NT2/D1 (cell line): ENCODE data around the gene NTF3.

Experiments used
- DNase-seq: peaks from one replicate; pipeline ENCODE4 v3.0.0-alpha.2; 2011; ENCODE audit warnings: low read depth, low spot score
- H3K27me3 ChIP-seq: 2 replicates; pipeline ENCODE4 v1.6.0; 2011; ENCODE audit warnings: mild to moderate bottlenecking; ENCODE audit not compliant: insufficient read length, insufficient read depth
- H3K36me3 ChIP-seq: 2 replicates; pipeline ENCODE4 v1.6.1; 2011; ENCODE audit warnings: mild to moderate bottlenecking, low read length, mixed read lengths; ENCODE audit not compliant: insufficient read depth, insufficient read length
- H3K4me1 ChIP-seq: 2 replicates; pipeline ENCODE4 v1.5.1; 2011; ENCODE audit not compliant: insufficient read depth, insufficient read length
- H3K4me3 ChIP-seq: 2 replicates; pipeline ENCODE4 v1.5.1; 2011; ENCODE audit warnings: low read depth; ENCODE audit not compliant: insufficient read length
- H3K9ac ChIP-seq: 2 replicates; pipeline ENCODE4 v1.6.0; 2011; ENCODE audit warnings: low read depth; ENCODE audit not compliant: insufficient read length
- H3K9me3 ChIP-seq: 2 replicates; pipeline ENCODE4 v1.5.1; 2011; ENCODE audit warnings: mild to moderate bottlenecking, low read length; ENCODE audit not compliant: insufficient read depth
- SUZ12 ChIP-seq: IDR thresholded peaks from 2 replicates; pipeline ENCODE4 v1.6.1; 2011; ENCODE audit not compliant: insufficient read length, insufficient read depth; ENCODE audit errors: extremely low read depth
- YY1 ChIP-seq: IDR thresholded peaks from 2 replicates; pipeline ENCODE4 v1.6.1; 2011; ENCODE audit not compliant: insufficient read length, insufficient read depth
- ZNF274 ChIP-seq: IDR thresholded peaks from 2 replicates; pipeline ENCODE4 v1.6.1; 2011; ENCODE audit warnings: mild to moderate bottlenecking, low read depth, low read length

The NTF3 gene

GRCh38 chr12:5452569-5452968 is 20.7 kb downstream of the NTF3 start:
- no peaks in the 10 kb centered on the region for H3K9me3 ChIP-seq
- no peak for TF ChIP-seq YY1
- no peak for TF ChIP-seq SUZ12
- no peak for TF ChIP-seq ZNF274
- no peaks in the 10 kb centered on the region for H3K4me1 ChIP-seq
- no peak overlapping the region for H3K4me3 ChIP-seq
- peaks cover 28% of the 10 kb centered on the region for H3K36me3 ChIP-seq
- no peaks in the 10 kb centered on the region for H3K27me3 ChIP-seq
- no peak overlapping the region for H3K9ac ChIP-seq
- DNase-seq, result no peak

GRCh38 chr12:5453466-5453865 is 21.6 kb downstream of the NTF3 start:
- Histone ChIP-seq H3K9me3 (no peaks in the 10 kb centered on the region), H3K36me3 (peaks cover 32% of the 10 kb centered on the region), H3K9ac (no peak overlapping the region), H3K27me3 (no peaks in the 10 kb centered on the region), H3K4me1 (no peaks in the 10 kb centered on the region), H3K4me3 (no peak overlapping the region)
- DNase-seq, result no peak
- TF ChIP-seq ZNF274 (no peak), YY1 (no peak)

GRCh38 chr12:5455045-5455444 is 23.1 kb downstream of the NTF3 start:
- Histone ChIP-seq H3K36me3 (peaks cover 44% of the 10 kb centered on the region), H3K4me1 (no peaks in the 10 kb centered on the region), H3K4me3 (no peak overlapping the region), H3K9me3 (no peaks in the 10 kb centered on the region), H3K9ac (no peak overlapping the region), H3K27me3 (no peaks in the 10 kb centered on the region)
- no peak for DNase-seq
- TF ChIP-seq YY1 (no peak), SUZ12 (no peak), ZNF274 (no peak)

- H3K27me3 ChIP-seq, result no peaks in the 10 kb centered on the region
- no peaks in the 10 kb centered on the region for H3K4me1 ChIP-seq
- no peak for DNase-seq
- no peaks in the 10 kb centered on the region for H3K9me3 ChIP-seq
- H3K9ac ChIP-seq, result no peak overlapping the region
- H3K4me3 ChIP-seq, result no peak overlapping the region
- peaks cover 44% of the 10 kb centered on the region for H3K36me3 ChIP-seq
- TF ChIP-seq YY1, result no peak
- TF ChIP-seq SUZ12, result no peak
Observed at GRCh38 chr12:5456030-5456429, 24.1 kb downstream of the NTF3 start.

GRCh38 chr12:5456906-5457305 is 25.0 kb downstream of the NTF3 start:
- Histone ChIP-seq H3K9me3 (peaks cover 6% of the 10 kb centered on the region; the same call in 1 of the 2 replicates), H3K4me3 (no peak overlapping the region), H3K9ac (no peak overlapping the region), H3K4me1 (no peaks in the 10 kb centered on the region), H3K27me3 (no peaks in the 10 kb centered on the region), H3K36me3 (peaks cover 41% of the 10 kb centered on the region)
- DNase-seq, result no peak
- no peak for TF ChIP-seq ZNF274
- no peak for TF ChIP-seq SUZ12
- TF ChIP-seq YY1, result no peak

- Histone ChIP-seq H3K27me3 (no peaks in the 10 kb centered on the region), H3K4me3 (no peak overlapping the region), H3K9me3 (peaks cover 7% of the 10 kb centered on the region; the same call in 1 of the 2 replicates), H3K4me1 (no peaks in the 10 kb centered on the region), H3K36me3 (peaks cover 34% of the 10 kb centered on the region), H3K9ac (no peak overlapping the region)
- no peak for DNase-seq
- TF ChIP-seq ZNF274 (no peak), SUZ12 (no peak), YY1 (no peak)
Observed at GRCh38 chr12:5458229-5459050, 26.5 kb downstream of the NTF3 start.

- Histone ChIP-seq H3K27me3 (no peaks in the 10 kb centered on the region), H3K4me1 (no peaks in the 10 kb centered on the region), H3K9me3 (peaks cover 7% of the 10 kb centered on the region; the same call in 1 of the 2 replicates), H3K9ac (no peak overlapping the region), H3K4me3 (no peak overlapping the region), H3K36me3 (peaks cover 34% of the 10 kb centered on the region)
- no peak for DNase-seq
- TF ChIP-seq ZNF274, result no peak
- TF ChIP-seq YY1, result no peak
- TF ChIP-seq SUZ12, result no peak
Observed at GRCh38 chr12:5459051-5459782, 27.3 kb downstream of the NTF3 start.

GRCh38 chr12:5460817-5461216 is 28.9 kb downstream of the NTF3 start:
- Histone ChIP-seq H3K4me1 (no peaks in the 10 kb centered on the region), H3K4me3 (no peak overlapping the region), H3K36me3 (peaks cover 40% of the 10 kb centered on the region), H3K27me3 (no peaks in the 10 kb centered on the region), H3K9ac (no peak overlapping the region), H3K9me3 (peaks cover 7% of the 10 kb centered on the region; the same call in 1 of the 2 replicates)
- DNase-seq, result no peak
- TF ChIP-seq ZNF274 (no peak), YY1 (no peak), SUZ12 (no peak)
